Measurements from ENCODE around the gene UNC79.

GRCh38 chr14:93691042-93691780, 260.5 kb downstream of the UNC79 start:
- no peak for TF ChIP-seq CTCF (tag by site-specific recombination; IDR thresholded peaks at IDR 0.05)
- no peak for TF ChIP-seq ZNF580 (tag by site-specific recombination; IDR thresholded peaks at IDR 0.05)
- TF ChIP-seq PBX3 (CRISPR knock-in tag; IDR thresholded peaks at IDR 0.05) = no peak
- TF ChIP-seq ZNF266 (tag by site-specific recombination; IDR thresholded peaks at IDR 0.05; ENCODE audit: low read depth) = no peak
- no peak for TF ChIP-seq GLI4 (tag by site-specific recombination; IDR thresholded peaks at IDR 0.05)
- no peak for TF ChIP-seq REST (tag by site-specific recombination; IDR thresholded peaks at IDR 0.05)
- TF ChIP-seq ZNF561 (tag by site-specific recombination; IDR thresholded peaks at IDR 0.05; ENCODE audit: borderline replicate concordance) = no peak
- no peak for TF ChIP-seq ZFP3 (tag by site-specific recombination; IDR thresholded peaks at IDR 0.05; ENCODE audit: low read depth)
- no peak for TF ChIP-seq ZSCAN30 (tag by site-specific recombination; IDR thresholded peaks at IDR 0.05)
- no peak for TF ChIP-seq ZNF302 (tag by site-specific recombination; IDR thresholded peaks at IDR 0.05; ENCODE audit: low read depth)
- no peak for TF ChIP-seq PATZ1 (tag by site-specific recombination; IDR thresholded peaks at IDR 0.05)
- TF ChIP-seq ZNF792 (tag by site-specific recombination; IDR thresholded peaks at IDR 0.05) = no peak
- TF ChIP-seq ZNF664 (tag by site-specific recombination; IDR thresholded peaks at IDR 0.05) = no peak
- TF ChIP-seq KLF1 (tag by site-specific recombination; IDR thresholded peaks at IDR 0.05) = no peak

All from HEK293 (cell line).